ENCODE data around the gene KRAS.
"Not testable (repeated sequence)": the region's sequence is repeated elsewhere in the genome, so short reads cannot be mapped to it uniquely, and the experiment has no call there.

KRAS gene

DNA sequence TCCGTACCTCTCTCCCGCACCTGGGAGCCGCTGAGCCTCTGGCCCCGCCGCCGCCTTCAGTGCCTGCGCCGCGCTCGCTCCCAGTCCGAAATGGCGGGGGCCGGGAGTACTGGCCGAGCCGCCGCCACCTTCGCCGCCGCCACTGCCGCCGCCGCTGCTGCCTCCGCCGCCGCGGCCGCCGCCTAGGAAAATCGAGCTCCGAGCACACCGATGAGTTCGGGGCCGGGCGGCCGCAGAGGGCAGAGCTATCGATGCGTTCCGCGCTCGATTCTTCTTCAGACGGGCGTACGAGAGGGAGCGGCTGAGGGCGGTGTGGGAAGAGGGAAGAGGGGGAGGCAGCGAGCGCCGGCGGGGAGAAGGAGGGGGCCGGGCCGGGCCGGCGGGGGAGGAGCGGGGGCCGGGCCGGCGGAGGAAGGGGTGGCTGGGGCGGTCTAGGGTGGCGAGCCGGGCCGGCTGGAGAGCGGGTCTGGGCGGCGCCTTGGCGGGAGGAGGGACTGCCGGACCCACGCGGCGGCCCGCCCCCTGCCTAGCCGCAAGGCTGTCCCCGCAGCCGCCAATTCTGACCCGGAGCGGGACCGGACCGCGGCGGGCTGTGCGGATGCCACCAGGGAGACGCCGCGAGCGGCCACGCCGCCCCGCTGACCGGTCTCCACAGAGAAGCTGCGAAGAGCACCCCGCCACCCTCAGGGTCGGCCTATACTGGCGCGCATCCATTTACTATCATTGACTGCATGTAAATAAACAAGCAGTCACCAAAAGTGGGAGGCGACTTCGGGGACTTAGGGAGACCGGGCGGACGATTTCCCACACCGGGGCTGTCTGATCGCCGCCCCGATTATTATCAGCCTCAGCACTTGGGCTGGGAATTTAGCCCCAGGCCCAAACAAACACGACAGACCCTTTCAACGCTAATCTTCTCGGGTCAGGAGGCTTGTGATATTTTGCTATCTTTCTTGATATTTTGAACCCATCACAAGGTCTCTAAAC lies at the start of gene KRAS:
TSS of gene KRAS (minus strand) at position 186 of the 987 bp plus-strand sequence.
- peak; percentile 96 for DNase-seq

DNA sequence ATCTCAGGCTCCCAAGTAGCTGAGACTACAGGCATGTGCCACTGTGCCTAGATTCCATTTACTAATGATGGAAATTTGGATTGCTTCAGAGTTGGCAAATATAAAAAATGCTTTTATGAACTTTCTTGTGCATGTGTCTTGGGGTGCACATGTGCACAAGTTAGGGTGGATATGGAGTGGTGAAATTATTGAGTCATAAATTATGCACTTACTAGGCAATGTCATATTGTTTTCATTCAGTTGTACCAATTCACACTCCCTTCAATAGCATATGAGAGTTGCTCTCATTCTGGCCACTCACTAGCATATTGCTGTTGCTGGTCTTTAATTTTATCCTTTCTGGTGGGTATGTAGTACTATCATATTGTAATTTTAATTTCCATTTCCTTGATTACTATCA lies 45.7 kb upstream of the KRAS start:
- DNase-seq = no peak

DNA sequence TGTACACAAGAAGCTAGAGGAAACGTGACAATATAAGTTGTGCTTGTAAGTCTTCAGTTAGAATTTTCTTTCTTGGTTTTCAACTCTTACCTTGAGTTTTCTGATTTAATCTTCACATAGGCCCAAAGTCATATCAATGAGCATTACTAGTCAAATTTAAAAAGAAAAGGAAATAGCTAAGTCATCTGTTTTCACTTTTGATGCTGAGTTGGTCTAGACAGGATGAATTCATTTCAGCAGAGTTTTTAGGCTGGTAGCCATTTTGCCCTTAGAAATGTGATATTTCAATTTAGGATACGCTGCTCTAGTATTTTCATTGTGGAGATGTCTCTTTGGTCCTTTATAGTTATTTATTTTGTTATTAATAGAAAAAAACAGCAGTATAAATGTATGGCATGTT lies 44.6 kb upstream of the KRAS start:
- no peak for DNase-seq

DNA sequence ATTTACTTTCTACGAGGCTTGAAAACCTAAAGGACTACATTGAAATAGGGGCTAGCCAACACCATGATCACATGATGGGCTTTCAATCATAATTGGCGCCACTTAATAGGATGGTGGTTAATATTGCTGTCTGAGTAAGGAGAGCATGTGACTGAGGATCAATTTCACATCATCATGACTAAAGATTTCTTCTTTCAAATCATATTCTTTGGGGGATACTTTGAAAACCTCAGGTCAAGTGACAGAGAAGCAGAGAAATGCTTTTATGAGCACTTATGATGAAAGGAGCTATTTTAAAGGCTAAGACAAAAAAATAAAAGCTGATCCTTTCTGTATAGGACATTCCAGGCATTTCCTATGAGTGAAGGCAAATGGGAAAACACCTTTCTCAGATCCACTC lies 42.9 kb upstream of the KRAS start:
- DNase-seq = no peak

DNA sequence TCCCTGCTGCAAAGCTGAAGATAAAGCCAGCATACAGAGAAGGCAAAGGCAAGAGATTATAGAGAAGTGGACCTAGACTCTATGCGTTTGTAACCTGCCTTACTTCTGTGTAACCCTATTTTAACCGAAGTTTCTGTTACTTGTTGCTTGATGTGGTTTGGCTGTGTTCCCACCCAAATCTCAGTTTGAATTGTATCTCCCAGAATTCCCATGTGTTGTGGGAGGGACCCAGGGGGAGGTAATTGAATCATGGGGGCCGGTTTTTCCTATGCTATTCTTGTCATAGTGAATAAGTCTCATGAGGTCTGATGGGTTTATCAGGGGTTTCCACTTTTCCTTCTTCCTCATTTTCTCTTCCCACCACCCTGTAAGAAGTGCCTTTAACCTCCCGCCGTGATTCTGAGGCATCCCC lies 42.1 kb upstream of the KRAS start:
- not testable (repeated sequence) for DNase-seq

DNA sequence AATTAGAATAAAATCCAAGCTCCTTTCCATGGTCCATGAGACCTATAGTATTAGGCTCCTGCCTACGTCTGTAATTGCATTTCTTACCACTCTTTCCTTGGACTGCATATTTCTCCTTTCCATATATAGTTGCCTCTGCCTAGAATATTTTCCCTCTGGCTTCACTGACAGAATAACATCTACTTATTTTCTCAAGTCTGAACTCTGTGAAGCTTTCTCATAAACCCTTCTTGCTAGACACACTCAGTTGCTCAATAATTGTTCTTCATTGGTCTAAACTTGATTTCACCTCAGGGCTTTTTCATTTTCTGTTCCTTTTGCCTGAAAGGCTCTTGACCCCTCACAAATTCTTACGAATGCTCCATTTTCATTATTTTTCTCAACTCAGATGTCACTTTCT lies 36.9 kb upstream of the KRAS start:
- no peak for DNase-seq

DNA sequence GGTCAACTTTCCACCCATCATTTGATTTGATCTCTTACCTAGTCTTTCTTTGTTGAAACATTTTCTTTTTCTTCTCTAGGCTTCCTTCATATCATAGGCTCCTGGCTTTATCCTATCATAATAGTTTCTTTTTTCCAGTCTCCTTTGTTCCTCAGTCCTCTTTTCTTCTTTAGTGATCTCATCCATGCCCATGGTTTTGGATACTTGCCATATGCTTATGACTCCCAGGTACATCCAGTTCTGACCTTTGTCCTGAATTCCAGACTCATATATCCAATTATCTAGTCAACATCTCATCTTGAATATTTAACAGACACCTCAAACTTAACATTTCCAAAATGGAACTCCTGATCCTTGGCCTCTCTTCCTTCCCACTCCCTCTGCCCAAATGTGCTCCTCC lies 36.1 kb upstream of the KRAS start:
- no peak for DNase-seq

DNA sequence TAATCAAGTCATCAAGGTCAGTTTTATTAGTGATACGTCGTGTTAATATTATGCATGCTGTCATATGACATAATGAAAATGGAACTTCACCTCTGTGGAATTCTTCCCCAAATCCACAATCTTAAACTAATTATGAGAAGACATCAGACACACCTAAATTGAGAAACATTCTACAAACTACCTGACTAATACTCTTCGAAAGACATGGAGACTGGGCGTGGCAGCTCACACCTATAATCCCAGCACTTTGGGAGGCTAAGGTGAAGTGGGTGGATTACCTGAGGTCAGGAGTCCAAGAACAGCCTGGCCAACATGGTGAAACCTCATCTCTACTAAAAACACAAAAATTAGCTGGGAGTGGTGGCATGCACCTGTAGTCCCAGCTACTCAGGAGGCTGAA lies 33.3 kb upstream of the KRAS start:
- DNase-seq = no peak

DNA sequence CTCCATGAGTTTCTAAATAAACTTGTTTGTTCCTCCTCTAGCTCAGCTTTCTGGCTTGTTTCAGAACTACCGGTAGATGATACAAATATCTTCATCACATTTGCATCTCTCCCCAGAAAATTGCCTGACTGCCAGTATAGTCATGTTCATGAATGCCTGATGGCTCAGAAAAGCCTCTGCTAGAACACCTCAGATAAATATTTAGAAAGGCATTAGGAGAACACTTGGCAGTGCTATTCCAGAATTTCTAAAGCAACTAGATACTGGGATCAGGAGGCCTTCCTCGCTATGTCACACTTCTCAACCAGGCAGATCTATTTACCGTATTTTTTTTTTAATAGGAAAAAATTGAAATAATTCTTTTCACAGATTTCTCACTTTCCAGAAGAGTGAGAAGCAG lies 32.3 kb upstream of the KRAS start:
- no peak for DNase-seq

DNA sequence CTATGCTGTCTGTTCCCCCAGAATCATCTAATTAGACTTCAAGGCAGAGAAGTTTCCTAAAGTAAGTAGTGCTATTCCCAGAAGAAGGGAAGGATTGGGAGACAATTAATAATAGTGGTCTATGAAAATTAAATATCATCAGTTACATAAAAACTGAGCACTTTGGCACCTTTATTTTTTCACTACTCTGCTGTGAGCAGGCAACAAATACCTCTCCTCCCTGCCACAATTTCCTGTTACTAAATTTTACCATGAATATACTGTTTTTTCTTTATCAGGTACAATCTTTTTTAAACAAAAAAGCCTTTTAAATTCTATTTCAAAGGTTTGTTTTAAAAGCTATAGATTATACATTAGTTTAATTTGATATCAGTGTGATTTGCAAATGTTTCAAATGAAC lies 29.4 kb upstream of the KRAS start:
- no peak for DNase-seq

DNA sequence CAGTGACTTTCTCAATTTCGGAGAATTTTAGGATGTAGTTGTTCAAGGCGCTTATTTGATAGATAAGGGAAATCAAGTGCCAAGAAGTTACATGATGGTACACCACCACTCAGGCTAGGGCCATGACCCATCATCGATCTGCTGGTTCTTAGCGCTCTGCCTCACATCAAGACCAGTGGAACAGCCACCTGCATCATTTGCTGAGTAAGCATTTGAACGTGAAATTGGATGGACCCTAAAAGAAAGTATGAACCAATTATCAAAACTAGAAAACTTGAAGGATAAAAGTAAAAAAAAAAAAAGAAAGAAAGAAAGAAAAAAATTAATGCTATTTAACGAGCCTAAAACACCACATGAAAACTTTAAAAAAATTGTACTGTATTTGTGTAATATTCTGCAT lies 27.5 kb upstream of the KRAS start:
- DNase-seq = no peak

DNA sequence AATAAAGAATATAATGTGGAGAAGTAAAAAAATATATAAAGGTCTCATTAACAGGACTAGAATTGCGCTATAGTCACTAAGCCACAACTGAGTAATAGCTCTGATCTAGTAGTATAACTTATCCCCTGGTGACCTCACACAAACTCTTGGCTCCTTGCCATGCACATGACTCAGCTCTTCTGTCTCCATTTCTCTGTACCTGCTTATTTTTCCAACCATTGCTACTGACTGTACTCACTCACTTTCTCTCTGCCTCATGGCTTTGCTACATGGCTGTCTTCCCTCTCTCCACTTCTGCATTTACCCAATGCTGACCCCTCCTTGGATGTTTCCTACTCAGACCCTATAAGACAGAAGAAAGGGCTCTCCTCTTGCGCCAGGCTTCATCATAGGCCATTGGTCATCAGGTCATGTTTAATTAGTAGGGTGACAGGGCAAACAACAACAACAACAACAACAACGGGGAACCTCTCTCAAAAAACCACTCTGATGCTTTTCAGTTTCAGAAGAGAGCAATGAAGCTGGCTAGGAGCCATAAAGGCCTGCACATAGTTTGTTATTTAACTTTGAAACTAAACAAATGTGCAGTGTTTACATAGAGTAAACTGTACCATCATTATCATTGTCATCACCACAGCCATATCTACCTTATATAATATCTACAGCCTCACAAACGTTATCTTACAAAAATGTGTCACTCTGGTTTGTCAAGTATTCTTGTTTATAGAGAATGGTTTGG lies 25.6 kb upstream of the KRAS start:
- peak; percentile 85 for DNase-seq

DNA sequence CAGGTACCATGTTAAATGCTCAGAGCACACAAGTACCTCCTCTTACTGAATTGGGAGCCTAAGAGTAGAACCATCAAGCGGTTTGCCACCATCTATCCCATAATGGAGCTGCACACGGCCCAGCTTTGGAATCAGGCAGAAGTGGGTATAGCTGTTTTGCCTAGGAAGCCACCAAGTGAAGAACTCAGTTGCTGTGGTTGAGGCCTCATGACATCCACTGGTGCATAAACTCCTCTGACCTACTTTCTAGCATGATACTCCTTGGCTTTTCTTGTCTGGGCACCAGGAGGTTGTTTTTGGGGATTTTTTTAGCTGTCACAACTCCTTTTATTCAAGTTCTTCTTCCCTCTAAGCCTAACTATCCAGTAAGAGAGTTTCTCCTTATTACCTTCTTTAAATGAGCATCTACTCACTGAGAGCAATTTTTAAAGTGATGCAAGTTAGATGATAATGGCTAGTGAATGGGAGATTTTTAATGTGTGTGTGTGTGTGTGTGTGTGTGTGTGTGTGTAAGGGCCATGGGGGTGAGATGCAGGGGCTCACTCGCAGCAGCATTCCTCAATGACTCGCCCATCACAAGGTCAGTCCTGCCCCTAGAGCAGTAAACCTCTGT lies 20.9 kb upstream of the KRAS start:
- DNase-seq = no peak

DNA sequence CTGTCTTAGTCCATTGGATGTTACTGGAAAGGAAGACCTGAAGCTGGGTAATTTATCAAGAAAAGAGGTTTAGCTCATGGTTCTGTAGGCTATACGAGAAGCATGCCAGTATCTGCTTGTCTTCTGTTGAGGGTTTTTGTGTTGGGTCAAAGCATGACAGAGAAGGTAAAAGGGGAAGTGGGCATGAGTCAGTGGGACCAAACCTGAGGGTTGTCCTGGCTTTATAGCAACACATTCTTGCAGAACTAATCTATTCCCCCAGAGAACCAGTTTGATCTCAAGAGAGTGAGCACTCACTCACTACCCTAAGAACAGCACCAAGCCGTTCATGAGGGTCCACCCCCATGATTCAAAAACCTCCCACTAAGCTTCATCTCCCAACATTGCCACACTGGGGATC lies 19.0 kb upstream of the KRAS start:
- DNase-seq = no peak

DNA sequence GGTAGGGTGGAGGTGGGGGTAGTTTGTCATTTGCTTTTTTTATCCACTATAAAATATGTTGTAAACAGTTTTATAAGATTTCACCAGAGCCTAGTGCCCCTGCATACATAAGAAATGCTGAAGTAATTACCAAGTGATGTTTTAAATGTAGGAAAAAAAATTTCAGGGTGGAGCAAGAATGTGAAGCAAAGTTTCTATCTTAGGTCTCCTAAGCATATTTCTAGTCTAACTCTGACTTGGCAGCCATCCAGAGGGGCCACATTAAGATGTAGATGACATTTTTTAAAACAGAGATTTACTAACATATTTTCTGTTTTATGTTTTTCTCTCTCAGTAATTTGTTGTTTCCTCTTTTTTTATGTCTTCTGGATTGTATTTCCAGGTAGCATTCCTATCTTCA lies 15.8 kb upstream of the KRAS start:
- no peak for DNase-seq

DNA sequence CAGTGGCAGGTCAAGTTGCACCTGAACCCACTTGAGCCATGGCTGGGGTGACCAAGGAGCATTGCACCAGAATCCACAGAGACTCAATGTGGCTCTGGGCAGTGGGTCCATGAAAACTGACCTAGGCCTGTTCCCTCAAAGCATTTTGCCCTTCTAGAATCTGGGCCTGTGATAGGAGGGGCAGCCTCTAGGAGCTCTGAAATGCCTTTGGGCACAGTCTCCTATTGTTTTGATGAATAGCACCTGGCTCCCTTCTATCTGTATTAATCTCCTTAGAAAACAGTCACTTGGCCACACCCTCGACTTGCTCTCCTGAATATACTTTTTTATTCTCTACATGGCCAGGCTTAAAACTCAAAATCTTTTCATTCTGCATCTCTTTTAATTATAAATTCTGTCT lies 14.1 kb upstream of the KRAS start:
- no peak for DNase-seq

DNA sequence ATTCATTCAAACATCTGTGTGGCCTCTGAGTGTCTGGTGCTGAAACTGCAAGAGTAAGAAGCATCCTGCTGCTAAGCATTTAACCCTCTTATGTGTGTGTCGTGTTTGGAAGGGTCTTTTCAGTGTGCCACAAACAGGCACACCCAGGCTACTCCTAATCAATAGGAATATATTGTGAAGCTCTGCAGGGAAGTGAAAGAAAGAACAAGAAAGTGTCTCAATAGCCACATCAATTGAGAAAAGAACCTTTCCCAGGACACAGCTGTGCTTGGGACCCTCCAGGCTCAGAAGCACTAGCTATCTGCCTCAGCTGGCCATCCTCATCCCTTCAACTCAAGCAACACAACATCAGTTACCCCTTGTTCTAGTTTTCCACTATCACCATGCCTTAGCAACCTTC lies 13.4 kb upstream of the KRAS start:
- no peak for DNase-seq

DNA sequence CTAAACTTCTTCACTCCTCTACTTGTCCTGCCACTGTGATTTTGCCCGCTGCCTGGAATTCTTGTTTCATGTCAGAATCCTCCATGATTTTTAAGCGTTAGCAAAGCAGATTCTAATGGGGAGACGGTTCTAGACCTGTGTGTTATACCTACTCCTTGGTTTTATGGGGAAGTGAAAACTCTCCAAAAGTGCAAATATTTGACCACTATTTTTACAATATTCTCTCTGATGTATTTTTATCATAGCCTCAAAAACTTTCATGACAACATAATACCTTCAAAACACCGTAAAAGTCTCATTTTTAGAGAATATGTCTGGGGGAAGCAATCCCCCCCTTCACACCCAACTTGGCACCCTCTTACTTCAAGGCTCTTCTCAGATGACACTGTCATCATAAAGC lies 12.9 kb upstream of the KRAS start:
- no peak for DNase-seq

DNA sequence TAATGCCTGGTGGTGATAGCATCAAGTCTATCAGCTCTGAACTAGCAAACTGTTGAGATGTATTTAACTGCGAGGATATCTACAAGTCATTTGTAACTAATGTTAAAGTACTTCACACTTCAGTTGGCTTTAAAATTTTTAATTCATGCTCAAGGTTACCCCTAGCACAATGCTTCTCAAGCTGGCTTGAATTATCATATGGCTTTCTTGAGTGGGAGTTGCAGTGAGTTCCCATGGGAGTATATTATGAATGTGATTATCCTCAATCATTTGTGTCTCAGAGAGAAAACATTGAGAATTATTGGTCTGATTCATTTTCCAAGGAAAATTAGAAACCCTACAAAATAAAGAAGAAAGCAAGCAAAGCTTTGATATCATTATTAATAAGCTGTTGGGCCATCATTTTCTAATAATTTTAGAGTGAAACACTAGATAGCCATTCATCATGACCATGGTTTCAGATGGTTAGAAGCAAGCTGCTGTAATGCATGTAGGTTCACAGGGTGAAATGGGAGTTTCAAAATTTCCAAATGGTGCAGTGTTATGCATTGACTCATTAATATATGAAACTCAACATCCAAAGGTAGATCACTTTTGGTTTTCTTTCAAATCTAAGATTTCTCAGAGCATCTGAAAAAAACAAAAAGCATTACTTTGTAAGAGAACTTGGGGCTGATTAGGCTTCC lies 11.8 kb upstream of the KRAS start:
- DNase-seq = no peak

DNA sequence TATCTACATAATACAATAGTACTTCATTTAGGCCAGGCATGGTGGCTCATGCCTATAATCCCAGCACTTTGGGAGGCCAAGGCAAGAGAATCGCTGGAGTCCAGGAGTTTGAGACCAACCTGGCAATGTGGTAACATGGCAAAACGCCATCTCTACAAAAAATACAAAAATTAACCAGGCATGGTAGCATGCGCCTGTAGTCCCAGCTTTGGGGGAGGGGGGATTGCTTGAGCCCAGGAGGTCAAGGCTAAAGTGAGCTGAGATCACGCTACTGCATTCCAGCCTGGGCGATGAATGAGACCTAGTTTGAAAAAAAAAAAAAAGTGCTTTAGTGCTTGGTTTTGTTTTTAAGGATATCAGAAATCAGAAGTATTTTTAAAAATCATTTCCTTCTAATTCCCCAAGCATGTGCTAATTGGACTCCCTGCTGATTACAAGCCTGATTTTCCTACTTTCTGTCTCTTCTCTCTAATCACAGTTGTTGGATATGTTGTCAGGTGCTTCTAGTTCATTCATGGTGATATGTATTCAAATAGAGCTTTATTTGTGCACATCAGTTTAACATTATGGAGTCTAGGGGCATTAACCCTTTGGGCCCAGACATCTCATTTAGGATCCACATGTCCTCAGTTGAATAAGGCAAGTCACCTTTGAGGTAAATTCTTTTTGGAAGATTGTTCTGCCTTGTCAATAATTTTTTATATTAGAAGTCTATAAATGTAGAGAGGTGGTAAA lies 7.0 kb upstream of the KRAS start:
- no peak for DNase-seq

DNA sequence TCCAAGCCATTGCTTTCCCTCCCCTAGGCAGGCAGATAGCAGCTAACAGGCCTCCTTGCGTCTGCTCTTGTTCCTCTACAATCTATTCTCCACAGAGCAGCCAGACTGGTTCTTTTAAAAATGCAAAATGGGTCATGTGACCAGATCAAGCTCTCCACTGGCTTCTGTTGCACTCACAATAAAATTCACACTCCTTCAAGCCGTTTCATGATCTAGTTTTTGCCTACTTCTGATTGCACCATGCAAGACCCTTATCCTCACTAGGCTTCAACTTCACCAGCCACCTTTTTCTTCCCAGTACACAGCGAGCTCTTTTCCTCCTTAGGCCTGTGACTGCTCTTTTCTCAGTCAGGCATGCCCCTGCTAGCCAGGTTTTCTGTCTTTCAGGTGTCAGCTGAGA lies 6.1 kb upstream of the KRAS start:
- DNase-seq = no peak

DNA sequence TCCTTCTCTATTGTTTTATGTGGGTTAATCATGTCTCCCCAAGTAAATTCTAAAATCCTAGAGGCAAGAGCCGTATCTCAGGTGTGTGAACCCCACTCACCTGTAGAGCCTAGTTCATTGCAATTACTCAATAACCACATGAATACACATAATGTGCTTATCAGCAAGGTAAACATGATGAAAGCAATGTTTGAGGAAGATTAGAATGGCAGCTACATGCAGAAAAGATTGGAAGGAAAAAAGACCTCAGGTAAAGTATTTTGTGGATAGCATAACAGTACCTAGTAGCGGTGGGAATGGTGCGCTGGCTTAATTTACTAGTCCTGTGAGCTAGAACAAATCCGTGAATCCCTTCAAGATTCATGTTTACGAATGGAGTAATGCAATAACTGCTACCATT lies 5.3 kb upstream of the KRAS start:
- no peak for DNase-seq

Measured in T1000 (cell line).